Stimulated activated CD4-positive, alpha-beta T cell treated with anti-CD3 and anti-CD28 coated beads, Interleukin-4, amount 100 ng/mL, for 4 hours (primary cell): ENCODE measurements around the gene S100A11.
A peak's percentile ranks its signal among the peaks of the same experiment; 100 is the strongest.

Experiments
- DNase-seq, 2 experiments: peaks; one replicate each; pipeline ENCODE4 v3.0.0-alpha.2; 2020

S100A11 gene

GRCh38 chr1:152038871-152039270 is 2.1 kb upstream of the S100A11 start:
- DNase-seq, result no peak

- no peak for DNase-seq
These were observed 1.1 kb downstream of the S100A11 start for GRCh38 chr1:152035539-152036266.

GRCh38 chr1:152034654-152035538 is 1.9 kb downstream of the S100A11 start:
- DNase-seq, result peak; percentile 53 to 54

GRCh38 chr1:152034324-152034653 is 2.5 kb downstream of the S100A11 start:
- no peak for DNase-seq

GRCh38 chr1:152029929-152030211 is 6.9 kb downstream of the S100A11 start:
- DNase-seq, result no peak

GRCh38 chr1:152029144-152029928 is 7.5 kb downstream of the S100A11 start:
- DNase-seq, result no peak

GRCh38 chr1:152026895-152027294 is 9.9 kb downstream of the S100A11 start:
- DNase-seq, result no peak

GRCh38 chr1:152024223-152024622 is 12.6 kb downstream of the S100A11 start:
- no peak for DNase-seq

- no peak for DNase-seq
These were observed 13.6 kb downstream of the S100A11 start for GRCh38 chr1:152023221-152023620.

- DNase-seq, result no peak
These were observed 14.3 kb downstream of the S100A11 start for GRCh38 chr1:152022474-152022873.

GRCh38 chr1:152021569-152021968 is 15.2 kb downstream of the S100A11 start:
- no peak for DNase-seq

GRCh38 chr1:152020849-152021248 is 16.0 kb downstream of the S100A11 start:
- DNase-seq, result no peak

- no peak for DNase-seq
These were observed 18.3 kb downstream of the S100A11 start for GRCh38 chr1:152018537-152018936.

- DNase-seq, result no peak
These were observed 21.0 kb downstream of the S100A11 start for GRCh38 chr1:152015766-152016165.

GRCh38 chr1:152014943-152015342 is 21.9 kb downstream of the S100A11 start:
- no peak for DNase-seq

- no peak for DNase-seq
These were observed 23.1 kb downstream of the S100A11 start for GRCh38 chr1:152013664-152014237.

- DNase-seq, result no peak
These were observed 27.1 kb downstream of the S100A11 start for GRCh38 chr1:152009691-152010090.

GRCh38 chr1:152007047-152007446 is 29.8 kb downstream of the S100A11 start:
- DNase-seq, result no peak

- no peak for DNase-seq
These were observed 31.4 kb downstream of the S100A11 start for GRCh38 chr1:152005360-152005912.

GRCh38 chr1:152003846-152004442 is 32.9 kb downstream of the S100A11 start:
- no peak for DNase-seq

- DNase-seq, result no peak
These were observed 33.8 kb downstream of the S100A11 start for GRCh38 chr1:152002960-152003359.
